CD4-positive, alpha-beta T cell treated with Interleukin-17A for 1 hour (primary cell): ENCODE data around the gene GRIK3.
"Not testable (repeated sequence)": the region's sequence is repeated elsewhere in the genome, so short reads cannot be mapped to it uniquely, and the experiment has no call there.

Experiments
- DNase-seq: peaks from one replicate; pipeline ENCODE4 v3.0.0-alpha.2; 2020

Gene GRIK3

DNA sequence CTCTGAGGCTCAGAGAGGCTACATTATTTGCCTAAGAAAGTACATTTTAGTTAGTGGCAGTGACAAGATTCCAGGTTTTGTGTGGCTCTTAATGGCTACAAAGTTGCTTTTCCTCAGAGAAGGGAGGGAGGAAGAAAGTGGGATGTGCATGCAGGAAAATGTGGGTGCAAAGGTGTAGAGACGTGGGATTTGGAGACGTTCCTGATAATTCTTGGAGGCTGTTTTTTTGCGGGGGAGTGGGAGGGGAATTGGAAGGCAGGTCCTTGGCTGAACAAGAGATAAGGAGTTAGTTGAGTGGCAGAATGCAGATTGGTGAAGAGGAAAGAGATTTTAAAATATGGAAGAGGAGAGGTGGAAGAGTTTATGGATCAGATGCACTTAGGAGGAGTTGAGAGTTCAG lies 258.1 kb downstream of the GRIK3 start:
- DNase-seq, result no peak

DNA sequence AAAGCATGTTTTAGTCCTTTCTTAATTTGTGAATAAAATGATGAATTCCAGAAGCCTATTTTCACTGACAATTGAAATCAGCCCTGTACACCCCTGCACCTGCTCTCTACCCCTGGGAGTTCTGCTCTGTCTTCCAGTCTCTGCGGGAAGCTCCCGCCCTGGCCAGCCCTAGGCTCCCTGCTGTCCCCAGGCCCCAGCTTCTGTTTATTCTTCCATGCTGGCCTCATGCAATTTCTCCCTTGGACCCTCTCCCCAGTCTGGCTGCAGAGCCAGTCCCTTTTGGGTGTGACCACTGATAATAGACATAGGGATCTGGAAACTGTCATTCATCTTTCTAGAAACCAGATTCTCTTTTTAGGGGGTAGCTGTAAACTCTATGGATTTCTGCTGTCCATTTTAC lies 258.6 kb downstream of the GRIK3 start:
- no peak for DNase-seq

DNA sequence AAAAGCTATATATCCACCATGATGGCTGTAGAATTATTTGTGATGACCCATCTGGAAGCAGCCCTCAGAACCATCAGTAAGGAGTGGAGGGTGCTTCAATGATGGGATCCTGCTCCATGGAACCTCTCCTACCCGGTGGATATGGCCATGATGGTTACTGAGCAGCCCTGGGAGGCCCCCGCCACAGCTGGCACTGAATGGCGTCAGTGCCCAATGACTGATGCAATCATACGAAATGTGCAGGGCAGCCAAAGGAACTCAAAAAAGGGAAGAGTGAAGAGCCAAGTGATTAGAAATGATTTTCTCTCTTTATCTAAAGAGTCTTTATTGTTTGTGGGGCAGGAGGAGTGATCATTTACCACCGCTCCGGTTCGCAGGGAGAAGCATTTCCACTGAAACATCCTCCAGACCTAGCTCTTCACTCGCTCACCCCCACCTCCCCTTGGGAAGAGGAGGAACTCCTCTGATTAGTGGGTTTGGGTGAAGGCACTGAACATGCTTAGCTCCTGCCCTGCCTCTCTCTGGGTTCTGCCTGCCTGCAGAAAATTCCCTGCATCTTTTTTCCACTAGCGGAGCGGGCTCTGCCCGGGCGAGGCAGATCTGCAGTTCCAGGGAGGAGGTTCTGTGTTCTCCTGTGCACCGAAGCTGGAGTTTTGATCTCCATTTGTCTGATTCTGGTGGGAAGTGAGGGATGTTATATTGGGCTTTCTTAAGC lies 260.3 kb downstream of the GRIK3 start:
- DNase-seq, result no peak

DNA sequence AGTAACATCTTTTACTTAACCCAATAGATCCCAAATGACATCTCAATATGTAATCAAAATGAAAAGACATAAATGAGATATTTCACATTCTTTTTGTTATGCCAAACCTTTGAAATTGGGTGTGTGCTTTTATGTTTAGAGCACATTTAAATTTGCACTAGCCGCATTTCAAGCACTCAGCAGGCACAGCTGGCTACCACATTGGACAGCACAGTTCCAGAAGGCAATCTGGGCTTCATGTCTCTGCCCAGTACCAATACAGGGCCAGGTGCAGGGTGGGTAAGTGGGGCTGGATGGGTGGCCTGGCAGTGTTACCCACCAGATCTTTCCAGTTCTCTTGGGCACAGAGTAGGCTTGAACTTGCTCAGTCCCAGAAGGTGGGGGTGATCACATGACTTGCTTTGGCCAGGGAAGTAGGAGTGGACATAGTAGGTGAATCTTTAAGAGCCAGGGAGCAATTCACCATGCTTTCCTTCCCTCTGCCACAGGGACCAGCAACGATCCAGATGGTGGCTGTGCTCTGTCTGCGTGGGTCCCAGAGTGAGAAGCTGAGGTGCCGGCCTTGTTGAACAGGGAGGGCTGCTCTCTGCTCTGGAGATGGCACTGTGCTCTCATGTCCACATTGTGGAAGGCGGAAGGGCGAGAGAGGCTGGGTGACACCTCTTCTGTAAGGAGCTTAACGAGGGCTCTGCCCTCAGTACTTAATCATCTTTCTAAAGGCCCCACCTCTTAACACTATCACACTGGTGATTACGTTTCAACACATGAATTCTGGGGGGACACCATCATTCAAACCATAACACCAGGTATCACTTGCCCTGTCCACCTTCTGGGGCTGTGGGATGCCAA lies 261.4 kb downstream of the GRIK3 start:
- no peak for DNase-seq

DNA sequence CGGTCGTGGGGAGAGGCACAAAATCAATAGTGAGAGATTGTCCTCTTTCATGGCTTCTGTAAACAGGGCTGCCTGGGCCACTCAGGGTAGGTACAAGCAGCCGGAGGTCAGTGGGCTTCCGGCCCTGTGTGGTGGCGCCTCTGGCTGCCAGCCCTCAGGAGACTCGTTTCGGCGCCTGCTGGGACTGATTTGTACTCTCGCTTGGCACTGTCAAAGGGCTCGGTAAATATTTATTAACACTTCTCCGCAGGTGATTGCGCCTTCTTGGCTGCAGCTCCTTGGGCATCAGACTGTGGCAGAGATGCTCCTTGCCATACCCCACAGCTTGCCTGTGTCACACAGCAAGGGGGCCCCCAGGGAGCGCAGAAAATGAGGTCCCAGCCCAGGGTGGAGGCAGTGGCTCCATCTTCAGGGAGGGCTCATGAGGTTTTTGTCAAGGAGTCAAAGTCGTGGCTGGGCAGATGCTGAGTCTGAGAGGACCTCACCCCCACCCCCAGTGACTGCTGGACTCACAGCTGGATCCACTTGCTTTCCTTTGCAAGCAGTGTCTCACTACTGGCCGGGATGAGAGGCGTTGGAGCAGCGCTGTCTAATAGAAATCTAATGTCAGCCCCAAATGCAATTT lies 262.5 kb downstream of the GRIK3 start:
- no peak for DNase-seq

DNA sequence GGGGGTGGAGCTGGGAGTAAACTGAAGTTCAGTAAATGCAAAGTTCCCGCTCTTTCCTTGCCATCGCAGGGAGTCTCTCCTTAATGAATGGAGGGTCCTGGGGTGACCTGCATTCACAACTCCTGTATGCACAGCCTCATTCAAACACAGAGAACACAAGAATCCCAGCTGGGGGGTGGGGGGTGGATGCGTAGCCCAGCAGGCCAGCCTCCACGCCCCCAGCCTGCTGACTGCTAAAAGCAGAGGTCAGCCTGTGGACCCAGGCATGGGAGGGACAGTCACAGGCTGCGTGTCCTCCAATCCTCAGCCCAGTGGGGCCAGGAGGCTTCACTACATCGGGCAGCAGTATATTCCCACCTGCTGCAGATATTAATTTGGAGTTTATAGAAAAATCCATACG lies 263.1 kb downstream of the GRIK3 start:
- DNase-seq, result no peak

DNA sequence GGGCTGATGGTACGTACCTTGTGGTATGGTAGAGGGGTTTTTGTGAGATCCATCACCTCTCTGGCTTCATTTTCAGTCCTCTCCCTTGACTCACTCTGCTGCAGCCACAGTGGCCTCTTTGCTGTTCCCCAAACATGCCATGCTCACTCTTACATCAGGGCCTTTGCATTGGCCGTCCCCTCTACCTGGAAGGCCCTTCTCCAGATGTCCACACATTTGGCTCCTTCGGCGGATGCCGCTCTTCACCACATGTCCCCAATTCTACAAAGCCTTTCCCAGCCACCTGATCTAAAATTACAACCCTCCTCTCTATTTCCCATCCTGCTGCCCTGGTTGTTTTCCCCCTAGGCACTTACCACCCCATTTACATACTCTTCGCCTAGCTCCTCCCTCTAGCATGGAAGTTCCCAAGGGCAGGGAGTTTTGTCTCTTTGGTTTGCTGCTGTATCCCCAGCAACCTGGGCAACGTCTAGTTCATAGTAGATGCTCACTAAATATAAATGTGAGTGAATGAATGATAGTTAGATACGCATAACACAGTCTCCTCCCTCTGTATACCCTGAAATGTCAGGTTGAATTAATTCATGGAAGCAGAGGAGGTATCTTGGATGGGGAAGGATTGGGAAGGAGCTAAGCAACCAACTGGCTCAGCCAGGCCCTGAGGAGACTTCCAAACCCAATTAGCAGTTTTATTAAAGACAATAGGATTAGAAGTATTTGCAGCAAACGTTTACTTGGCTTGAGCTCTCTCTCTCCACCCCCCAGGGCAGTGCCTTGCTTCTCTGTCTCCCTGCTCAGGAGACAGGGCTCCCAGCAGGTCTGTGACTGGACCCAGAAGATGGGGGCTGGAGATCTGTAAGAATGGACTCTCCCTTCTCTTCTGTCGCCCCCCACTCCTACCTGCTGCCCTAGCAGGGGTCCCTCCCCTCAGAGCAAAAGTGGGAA lies 264.2 kb downstream of the GRIK3 start:
- no peak for DNase-seq

DNA sequence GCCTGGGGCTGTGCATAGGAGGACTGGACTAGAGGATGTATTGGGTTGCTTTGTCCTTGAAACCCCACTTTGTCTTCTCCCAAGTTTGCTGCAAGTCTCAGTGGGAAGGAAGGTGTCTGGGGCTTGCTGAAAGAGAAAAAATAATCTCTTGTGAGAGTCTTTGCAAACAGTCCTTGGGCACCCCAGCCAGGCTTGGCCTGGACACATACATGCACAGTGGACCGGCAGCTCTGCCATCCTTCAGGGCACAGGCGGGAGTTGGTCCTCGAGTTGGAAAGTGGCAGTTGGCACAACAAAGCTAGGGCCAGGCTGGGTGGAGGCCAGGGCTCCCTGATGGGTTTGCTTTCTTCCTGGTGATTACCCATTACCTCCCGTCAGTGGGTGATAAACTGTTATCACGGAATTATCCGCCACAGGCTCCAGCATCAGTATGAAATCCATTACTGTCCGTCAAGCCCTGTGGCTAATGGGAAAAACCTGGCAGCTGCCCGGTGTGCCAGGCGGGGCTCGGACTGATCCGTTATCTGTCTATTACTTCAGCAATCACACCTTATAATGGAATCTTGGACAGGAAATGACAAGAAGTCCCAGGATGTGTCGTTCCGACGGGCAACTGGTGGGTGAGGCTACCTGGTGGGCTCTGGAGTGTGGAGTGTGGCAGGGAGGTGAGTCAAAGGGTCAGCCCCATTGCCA lies 265.7 kb downstream of the GRIK3 start:
- no peak for DNase-seq

DNA sequence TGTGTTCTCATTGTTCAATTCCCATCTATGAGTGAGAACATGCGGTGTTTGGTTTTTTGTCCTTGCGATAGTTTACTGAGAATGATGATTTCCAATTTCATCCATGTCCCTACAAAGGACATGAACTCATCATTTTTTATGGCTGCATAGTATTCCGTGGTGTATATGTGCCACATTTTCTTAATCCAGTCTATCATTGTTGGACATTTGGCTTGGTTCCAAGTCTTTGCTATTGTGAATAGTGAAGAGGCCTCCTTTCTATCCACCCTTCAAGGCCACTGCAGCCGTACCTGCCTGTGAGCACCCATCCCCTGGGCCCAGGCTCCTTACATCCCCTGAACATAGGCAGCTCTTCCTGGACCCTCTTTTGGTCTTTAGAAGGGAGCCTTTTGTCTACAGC lies 266.9 kb downstream of the GRIK3 start:
- DNase-seq, result not testable (repeated sequence)

DNA sequence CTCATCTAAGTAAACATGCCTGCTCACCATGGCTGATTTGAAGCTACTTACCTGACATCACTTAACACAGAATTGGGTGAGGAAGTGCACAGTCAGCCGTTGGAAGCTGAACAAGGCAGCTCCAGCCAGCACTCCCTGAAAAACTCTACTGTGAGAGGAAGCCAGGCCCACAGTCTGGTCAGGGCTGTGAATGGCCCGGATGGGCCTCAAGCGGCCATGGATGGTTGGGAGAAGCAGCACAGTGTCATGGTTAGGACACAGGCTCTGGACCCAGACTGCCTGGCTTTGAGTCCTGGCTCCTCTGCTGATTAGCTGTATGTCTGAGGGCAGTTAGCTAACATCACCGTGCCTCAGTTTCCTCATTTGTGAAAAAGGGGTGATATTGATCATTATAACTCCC lies 267.8 kb downstream of the GRIK3 start:
- no peak for DNase-seq

DNA sequence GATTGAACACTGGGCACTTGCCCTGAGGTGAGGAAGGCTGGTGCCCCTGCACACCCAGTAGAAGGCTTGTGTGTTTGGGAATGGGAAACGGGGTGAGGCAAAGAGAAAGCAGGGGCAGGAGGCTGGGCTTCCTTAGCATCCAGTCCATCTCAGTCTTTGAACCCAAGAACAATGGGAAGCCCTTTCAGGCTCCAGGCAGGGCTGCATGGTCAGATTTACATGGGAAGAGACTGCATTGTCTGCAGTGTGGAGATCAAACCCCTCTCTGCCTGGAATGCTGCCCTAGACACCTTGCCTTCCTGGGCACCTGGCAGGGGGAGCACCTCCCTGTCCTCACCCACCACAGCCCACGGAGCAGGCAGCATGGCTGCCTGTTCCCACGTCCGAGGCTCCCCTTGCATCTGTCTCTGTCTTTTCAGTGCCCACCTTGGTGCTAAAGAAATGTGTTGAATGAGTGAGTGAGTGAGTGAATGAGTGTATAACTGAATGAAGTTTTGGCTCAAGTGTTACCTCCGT lies 268.5 kb downstream of the GRIK3 start:
- DNase-seq, result no peak

DNA sequence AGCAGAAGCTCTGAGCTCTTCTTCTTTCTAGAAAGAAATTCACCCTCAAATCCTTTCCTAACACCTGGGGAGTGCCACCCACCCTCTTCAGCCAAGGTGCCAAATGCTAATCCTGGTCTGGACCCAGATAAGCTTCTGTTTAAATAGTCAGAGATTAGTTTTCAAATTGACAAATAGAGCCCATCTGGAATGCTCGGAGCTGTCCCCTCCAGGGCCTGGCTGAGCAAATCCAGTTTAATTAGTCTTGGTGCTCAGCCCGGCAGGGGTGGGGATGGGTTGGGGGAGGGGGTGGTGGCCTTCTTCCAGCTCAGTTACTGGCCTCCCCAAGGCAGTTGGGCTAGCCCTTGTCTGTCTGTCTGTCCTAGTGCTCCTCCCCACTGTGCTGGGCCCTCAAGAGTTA lies 269.5 kb downstream of the GRIK3 start:
- DNase-seq, result no peak

DNA sequence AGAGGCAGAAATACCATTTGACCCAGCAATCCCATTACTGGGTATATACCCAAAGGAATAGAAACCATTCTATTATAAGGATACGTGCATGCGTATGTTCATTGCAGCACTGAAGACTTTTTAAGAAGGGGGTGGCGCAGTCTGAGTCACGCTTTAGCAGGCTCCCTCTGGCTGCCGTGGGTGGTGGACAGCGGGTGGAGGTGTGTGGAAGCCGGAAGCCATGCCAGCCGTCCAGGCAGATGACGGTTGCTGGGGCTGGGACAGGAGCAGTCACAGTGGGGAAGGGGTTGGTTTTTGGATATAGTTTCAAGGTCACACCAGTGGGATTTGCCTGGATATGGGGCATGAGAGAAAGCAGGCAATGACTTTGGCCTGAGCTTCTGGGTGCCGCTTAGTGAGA lies 270.5 kb downstream of the GRIK3 start:
- no peak for DNase-seq

DNA sequence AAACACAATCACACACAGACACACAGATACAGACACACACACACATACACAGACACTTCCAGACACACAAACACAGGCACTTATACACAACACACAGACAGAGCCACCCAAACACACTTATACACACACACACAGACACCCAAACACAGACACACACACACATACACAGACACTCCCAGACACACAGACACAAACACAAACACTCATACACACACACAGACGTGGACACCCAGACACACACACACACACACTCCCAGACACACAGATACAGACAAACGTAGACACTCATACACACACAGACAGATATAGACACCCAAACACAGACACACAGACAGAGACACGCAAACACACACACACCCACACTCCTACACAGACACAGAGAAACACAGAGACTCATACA lies 272.1 kb downstream of the GRIK3 start:
- no peak for DNase-seq

DNA sequence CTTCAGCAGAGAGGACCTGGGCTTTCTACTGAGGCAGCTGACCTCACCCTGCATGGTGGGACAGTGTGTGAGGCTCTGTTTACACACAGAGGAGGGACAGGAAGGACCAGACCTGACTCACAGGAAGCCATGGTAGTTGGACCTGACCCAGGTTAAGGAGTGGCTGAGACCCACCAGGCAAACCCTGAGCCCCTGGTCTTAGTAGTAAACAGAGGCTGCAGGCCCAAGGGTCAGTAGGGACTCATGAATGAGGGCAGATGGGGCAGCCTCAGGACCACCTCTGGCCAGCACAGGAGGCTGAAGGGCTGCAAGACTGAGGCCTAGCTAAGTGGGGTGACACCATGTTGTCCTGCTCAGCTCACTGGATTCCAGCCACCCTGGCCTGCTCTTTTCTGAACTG lies 273.2 kb downstream of the GRIK3 start:
- DNase-seq, result no peak

DNA sequence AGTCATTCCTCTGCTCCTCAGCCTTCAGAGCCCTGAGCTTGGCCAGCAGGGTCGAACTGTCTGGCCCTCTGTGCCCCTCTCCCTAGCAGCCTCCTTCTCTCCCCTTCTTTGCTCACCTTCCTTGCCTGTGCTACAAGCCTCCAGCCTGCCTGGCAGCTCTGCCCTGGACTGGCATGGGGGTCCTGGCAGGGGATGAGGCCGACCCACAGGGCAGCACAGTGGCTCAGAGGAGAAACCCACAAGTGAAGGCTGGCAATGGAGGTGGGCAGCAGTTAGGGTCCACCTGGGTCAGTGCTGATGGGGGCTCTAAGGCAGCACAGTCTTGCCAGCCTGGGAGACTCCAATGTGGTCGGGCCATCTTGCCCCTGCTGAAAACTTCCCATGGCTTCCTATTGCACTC lies 274.2 kb downstream of the GRIK3 start:
- no peak for DNase-seq

DNA sequence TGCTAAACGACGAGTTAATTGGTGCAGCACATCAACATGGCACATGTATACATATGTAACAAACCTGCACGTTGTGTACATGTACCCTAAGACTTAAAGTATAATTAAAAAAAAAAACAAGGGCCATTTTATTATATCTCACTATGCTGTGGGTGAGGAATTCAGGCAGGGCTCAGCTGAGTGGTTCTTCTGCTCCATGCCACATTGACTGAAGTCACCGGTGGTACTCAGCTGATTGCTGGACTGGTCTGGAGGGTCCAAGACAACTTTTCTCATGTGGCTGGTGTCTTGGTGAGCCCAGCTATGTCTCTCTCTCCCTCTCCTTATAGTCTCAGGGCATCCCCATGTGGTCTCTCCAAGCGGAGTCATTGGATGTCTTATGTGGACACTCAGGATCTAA lies 275.0 kb downstream of the GRIK3 start:
- DNase-seq, result no peak

DNA sequence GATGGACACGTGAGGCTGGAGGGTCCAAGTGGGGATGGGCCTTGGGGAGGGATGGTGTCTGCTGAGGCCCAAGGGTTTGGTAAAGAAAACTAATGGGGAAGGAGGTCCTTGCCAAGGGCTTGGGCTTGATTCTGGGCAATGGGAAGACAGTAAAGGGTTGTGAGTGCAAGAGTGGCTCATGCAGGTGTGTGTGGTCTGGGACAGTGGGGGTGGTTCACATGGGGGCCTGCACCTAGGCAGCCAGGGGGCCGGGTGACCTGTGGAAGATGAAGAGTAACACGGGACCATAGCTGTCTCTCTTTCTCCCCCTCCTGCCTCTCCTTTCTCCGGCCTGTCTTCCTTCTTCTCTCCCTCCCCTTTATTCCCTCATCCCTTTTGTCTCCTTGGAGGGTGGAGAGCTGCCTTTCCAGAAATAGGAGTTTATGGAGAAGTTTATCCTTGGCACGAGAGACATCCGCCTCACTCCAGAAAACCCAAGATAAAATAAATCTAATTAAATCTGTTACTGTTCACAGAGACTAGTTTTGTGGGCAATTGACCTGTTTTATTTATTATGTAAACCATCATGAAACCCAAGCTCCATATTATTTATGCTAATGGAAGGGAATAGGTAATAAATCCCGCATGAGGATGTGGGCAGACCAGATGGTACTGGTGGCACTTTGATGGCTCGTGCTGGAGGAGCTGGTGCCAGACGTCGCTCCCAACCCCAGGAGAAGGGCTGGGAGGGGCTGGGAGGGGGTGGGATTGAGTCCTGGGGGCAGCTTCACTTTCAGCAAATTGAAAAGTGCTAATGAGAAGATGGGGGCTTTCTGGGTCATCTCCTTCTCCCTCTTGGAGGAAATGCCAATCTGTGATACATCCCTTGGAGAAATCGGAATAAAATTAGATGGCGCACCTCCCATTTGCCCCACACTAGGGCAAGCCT lies 278.7 kb downstream of the GRIK3 start:
- DNase-seq, result no peak

DNA sequence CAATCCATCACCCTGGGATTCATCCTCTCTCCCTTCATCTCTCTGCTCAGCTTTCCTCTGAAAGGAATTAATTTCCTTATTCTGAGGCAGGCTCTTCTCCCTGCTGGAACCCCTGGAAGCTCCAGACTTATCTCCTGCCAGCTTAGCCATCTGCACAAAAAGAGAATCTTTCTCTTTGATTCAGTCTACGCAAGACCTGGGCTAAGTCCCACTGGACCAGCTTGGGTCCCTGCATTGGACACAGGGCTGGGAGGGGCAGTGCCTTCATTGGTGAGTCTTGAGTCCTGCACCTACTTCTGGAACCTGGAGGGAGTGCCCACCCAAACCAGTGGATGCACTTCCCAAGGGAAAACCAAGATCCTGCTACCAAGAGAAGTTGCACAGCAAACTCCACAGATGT lies 279.9 kb downstream of the GRIK3 start:
- DNase-seq, result no peak

DNA sequence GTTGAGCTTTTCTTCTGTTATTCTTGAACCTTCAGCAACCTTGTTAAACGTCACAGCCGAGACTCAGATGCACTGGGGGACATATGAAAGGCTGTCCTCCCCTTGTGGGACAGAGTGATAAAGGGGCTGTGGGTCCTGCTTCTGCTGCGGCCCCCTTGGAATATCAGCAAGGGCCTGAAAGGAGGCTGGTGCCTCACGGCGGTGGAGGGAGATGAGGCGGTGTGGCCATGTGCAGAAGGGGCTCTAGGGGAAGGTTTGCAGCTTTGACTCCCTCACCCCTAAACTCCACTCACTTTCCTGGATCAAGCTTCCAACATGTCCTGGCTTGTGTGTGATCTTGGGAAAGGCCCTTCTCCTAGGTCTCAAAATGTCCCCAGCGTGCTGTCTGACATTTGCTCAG lies 280.9 kb downstream of the GRIK3 start:
- DNase-seq, result no peak

DNA sequence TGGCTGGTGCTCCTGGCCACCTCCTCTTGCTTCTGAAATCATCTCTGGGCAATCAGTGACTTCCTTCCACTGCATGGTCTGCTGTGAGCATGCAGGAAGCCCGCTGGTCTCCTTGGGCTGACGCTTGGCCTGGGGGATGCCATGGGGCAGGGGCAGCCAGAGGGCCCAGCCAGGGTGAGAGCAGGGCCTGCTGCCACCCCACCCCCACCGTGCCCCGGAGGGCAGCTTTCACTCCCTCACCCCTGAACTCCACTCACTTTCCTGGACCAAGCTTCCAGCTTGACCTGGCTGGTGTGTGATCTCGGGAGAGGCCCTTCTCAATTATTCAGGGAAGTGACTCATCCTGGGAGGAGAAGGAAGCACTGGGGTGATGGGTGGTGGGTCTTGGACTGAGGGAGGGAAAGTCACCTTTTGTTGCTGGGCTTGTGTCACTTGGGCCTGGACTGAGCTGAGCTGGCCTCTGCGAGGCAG lies 281.4 kb downstream of the GRIK3 start:
- DNase-seq, result no peak
